ENCODE measurements around the gene PZP.

The PZP gene

GRCh38 chr12:9099552-9100190, 108.5 kb downstream of the PZP start:
- Histone ChIP-seq H3K4me1 (ENCODE audit: low read depth, poor library complexity, severe bottlenecking) (no peaks in the 10 kb centered on the region), H3K36me3 (ENCODE audit: insufficient read depth) (no peaks in the 10 kb centered on the region), H2AFZ (ENCODE audit: low read depth) (no peak overlapping the region), H3K79me2 (ENCODE audit: insufficient read depth, low read depth) (no peaks in the 10 kb centered on the region), H4K20me1 (ENCODE audit: insufficient read depth) (no peaks in the 10 kb centered on the region), H3K27ac (no peak overlapping the region), H3K4me2 (no peak overlapping the region), H3K4me3 (IDR thresholded peaks at IDR 0.05; ENCODE audit: insufficient read depth, low read depth, low read length) (no peak overlapping the region), H3K27me3 (ENCODE audit: insufficient read depth, low read depth) (no peaks in the 10 kb centered on the region), H3K9ac (no peak overlapping the region)
- no peak for TF ChIP-seq CTCF (conservative IDR thresholded peaks at IDR 0.05; ENCODE audit: low read depth, low read length)

All from KMS-11 (cell line).